SK-N-MC (cell line): ENCODE measurements around the gene NEK7.

ENCODE experiments used
- EZH2 ChIP-seq: fragments of 200-600 bp; sonication (generic); IDR thresholded peaks from one replicate; pipeline ENCODE4 v1.6.1; 2017; ENCODE audit warnings: antibody characterized with exemption
- POLR2AphosphoS5 ChIP-seq: IDR thresholded peaks from 2 replicates; pipeline ENCODE4 v1.6.1; 2012; ENCODE audit warnings: mild to moderate bottlenecking, low read depth, low read length, borderline replicate concordance

DNA sequence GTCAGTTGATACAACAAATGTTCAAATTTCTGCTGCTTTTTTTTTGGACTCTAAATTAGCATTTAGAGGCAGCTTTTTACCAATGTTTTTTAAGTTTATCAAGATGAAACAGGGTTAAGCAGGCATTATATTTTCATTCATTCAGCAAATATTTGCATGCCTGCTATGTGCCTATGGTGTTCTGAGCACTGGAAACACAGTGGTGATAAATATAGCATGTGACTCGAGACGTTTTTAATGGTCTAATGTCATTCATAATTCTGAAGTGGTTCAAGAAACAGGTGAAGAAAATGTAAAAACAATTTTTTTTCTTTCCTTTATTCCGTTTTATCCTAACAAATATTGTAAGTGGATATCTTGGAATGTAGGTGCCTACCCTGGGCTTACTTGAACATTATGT is 26.8 kb downstream of the NEK7 start:
- TF ChIP-seq EZH2, result no peak
- TF ChIP-seq POLR2AphosphoS5, result no peak
